Peyer's patch (tissue), 4 donors: Measurements from ENCODE around the gene TKTL2.

Experiments
- POLR2A ChIP-seq, 2 donors: fragments of 450-650 bp; IDR thresholded peaks; one replicate each; pipeline ENCODE4 v1.5.1; 2017; ENCODE audit warnings: antibody characterized with exemption in 2 of 2, mild to moderate bottlenecking in 2 of 2, moderate library complexity in 2 of 2
- TF ChIP-seq, protein P1 (sequence below), 6 experiments: fragments of 450-650 bp in 4 of 6; fragments of 200-600 bp in 2 of 6; sonication (generic) in 1 of 6; IDR thresholded peaks; one replicate each; pipeline ENCODE4 v1.5.1; 2017 to 2019; ENCODE audit warnings: antibody characterized with exemption in 6 of 6, mild to moderate bottlenecking in 3 of 6, moderate library complexity in 1 of 6

GRCh38 chr4:163485589-163485988, 12.0 kb upstream of the TKTL2 start:
- no peak for TF ChIP-seq POLR2A (IDR thresholded peaks at IDR 0.05)
- TF ChIP-seq, protein P1, sequence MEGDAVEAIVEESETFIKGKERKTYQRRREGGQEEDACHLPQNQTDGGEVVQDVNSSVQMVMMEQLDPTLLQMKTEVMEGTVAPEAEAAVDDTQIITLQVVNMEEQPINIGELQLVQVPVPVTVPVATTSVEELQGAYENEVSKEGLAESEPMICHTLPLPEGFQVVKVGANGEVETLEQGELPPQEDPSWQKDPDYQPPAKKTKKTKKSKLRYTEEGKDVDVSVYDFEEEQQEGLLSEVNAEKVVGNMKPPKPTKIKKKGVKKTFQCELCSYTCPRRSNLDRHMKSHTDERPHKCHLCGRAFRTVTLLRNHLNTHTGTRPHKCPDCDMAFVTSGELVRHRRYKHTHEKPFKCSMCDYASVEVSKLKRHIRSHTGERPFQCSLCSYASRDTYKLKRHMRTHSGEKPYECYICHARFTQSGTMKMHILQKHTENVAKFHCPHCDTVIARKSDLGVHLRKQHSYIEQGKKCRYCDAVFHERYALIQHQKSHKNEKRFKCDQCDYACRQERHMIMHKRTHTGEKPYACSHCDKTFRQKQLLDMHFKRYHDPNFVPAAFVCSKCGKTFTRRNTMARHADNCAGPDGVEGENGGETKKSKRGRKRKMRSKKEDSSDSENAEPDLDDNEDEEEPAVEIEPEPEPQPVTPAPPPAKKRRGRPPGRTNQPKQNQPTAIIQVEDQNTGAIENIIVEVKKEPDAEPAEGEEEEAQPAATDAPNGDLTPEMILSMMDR (IDR thresholded peaks at IDR 0.05), result no peak
